Adrenal gland (tissue), 12 donors: ENCODE measurements around the gene C16orf89. TPM values are rescaled to one million over a fixed set of nuclear protein-coding genes. Genes with fewer than 3 reads are reported as not detected.

ENCODE experiments used
- DNase-seq, 7 donors: peaks; one replicate each; pipeline ENCODE4 v3.0.0-alpha.2; 2019 to 2020
- H3K27ac ChIP-seq, 5 donors: fragments of 200-600 bp; sonication (generic) in 4 of 5; 1 replicate in 3 of 5; 2 replicates in 2 of 5; pipeline versions ENCODE4 v1.5.1 to v1.8.0; 2016 to 2020; ENCODE audit warnings: mild to moderate bottlenecking in 1 of 5
- H3K27me3 ChIP-seq: fragments of 200-600 bp; 2 replicates; pipeline ENCODE4 v1.8.0; 2021
- H3K36me3 ChIP-seq, 2 donors: fragments of 200-600 bp; replicated peaks in 1 of 2; 1 replicate in 1 of 2; 2 replicates in 1 of 2; pipeline versions ENCODE4 v1.5.1 to v1.8.0; 2018 to 2022
- H3K4me1 ChIP-seq, 2 donors: fragments of 200-600 bp; replicated peaks in 1 of 2; 1 replicate in 1 of 2; 2 replicates in 1 of 2; pipeline versions ENCODE4 v1.5.1 to v1.8.0; 2018 to 2021
- H3K4me3 ChIP-seq, 4 donors: fragments of 200-600 bp; sonication (generic) in 3 of 4; one replicate each; pipeline ENCODE4 v1.5.1; 2016 to 2018
- H3K9me3 ChIP-seq, 3 donors: fragments of 200-600 bp; sonication (generic) in 1 of 3; replicated peaks in 1 of 3; 1 replicate in 2 of 3; 2 replicates in 1 of 3; pipeline versions ENCODE4 v1.5.1 to v1.8.0; 2016 to 2021
- POLR2A ChIP-seq, 2 donors: fragments of 450-650 bp; IDR thresholded peaks; one replicate each; pipeline ENCODE4 v1.6.1; 2017; ENCODE audit warnings: antibody characterized with exemption in 2 of 2, mild to moderate bottlenecking in 2 of 2, moderate library complexity in 1 of 2
- WGBS, 4 donors: extraction: QIAGEN DNeasy Blood & Tissue Kit in 2 of 4; methylation state at CpG; one replicate each; pipeline versions ENCODE4 v1.1.5 to v1.1.7; 2013 to 2017; 5-methylcytosine and 5-hydroxymethylcytosine counted together
- intact Hi-C, 2 donors: fragments of 100-400 bp; cut with DNase I; formaldehyde crosslinking; loops; one replicate each; pipeline versions ENCODE4 v1.14.1 to v1.15.0; 2022 to 2023
- polyA plus RNA-seq, 3 donors: library from polyadenylated mRNA; stranded (reverse); fragments of 200-250 nt in 2 of 3; fragments of 350-450 nt in 1 of 3; fragmentation: Illumina TruSeq in 1 of 3; extraction: RNeasy Lipid Tissue Mini Kit (QIAGEN cat#74804) in 1 of 3; gene quantifications; one replicate each; pipeline ENCODE4 v1.2.3, GENCODE V29; 2013 to 2014
- total RNA-seq, 9 donors: library from RNA; depleted of rRNA in 4 of 9; stranded (reverse); fragments of >200 nt in 4 of 9; fragments of 120-200 nt in 1 of 9; fragmentation: NEBNext Ultra II Directional in 1 of 9; extraction: Animal tissue kit (Norgen Biotek cat#: 25700) in 1 of 9; gene quantifications; one replicate each; pipeline versions ENCODE4 v1.1.0 to v1.2.4, GENCODE V29; 2013 to 2023
- TF ChIP-seq, protein P1 (sequence below), 6 experiments: fragments of 450-650 bp in 4 of 6; fragments of 200-600 bp in 2 of 6; sonication (generic) in 1 of 6; IDR thresholded peaks; 1 replicate in 5 of 6; 2 replicates in 1 of 6; pipeline versions ENCODE4 v1.5.1 to v1.8.0; 2016 to 2021; ENCODE audit warnings: antibody characterized with exemption in 6 of 6, mild to moderate bottlenecking in 2 of 6, moderate library complexity in 1 of 6
- donor health status: healthy with polysubstance abuse.
- donor health status: Bipolar disorder and iron deficiency.
- donor health status: DM: yes; HTN: yes; CAD: no.
- donor health status: DM: no; HTN: no; CAD: no.
- donor health status: DM: no; HTN: no; CAD: no.
- donor health status: DM: yes; HTN: yes; CAD: no.

The C16orf89 gene
- total and polyA plus RNA-seq, 12 donors = 1.00 to 27.9 (median 4.6) TPM

DNA sequence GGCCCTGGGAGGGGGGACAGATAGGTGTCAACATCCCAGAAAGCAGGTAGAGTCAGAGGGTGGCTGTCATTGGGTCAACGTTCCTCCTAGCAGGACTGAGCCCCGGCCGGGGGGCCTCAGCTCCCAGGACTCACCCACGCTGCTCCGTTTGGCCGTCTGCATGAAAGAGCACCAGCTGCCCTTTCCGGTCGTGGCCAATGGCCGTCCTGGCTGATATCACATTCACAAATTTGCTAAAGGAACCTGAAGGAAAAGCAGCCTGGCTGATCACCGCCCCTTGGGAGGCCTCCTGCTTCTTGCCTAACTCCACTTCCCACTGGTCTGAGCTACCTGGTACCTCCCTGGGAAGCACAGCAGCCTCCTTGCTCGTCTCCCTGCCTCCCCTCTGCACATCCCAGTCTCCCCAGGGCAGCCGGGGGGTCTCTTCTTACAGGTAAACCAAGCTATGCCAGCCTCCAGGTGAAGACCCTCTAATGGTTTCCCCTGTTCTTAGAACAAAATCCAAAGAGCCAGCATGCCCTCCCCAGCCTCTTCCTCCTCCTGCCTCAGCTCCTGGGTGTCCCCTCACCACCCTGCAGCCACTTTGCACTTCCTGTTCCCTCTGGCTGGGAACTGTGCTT lies 35.4 kb downstream of the C16orf89 start:
- no peak overlapping the region for H3K4me3 ChIP-seq
- no peak for DNase-seq
- peaks cover 0 to 16% of the 10 kb centered on the region in 2 donors for H3K4me1 ChIP-seq
- no peak overlapping the region for H3K27ac ChIP-seq
- H3K36me3 ChIP-seq = peaks cover 0 to 20% of the 10 kb centered on the region in 2 donors
- intact Hi-C loops = loop anchor here in 1 of 2 donors (5.0 kb wide), 1 partner anchor 73 kb away; the partner anchor contains the start of gene SEC14L5
- no peak for TF ChIP-seq POLR2A (IDR thresholded peaks at IDR 0.05)
- TF ChIP-seq, protein P1, sequence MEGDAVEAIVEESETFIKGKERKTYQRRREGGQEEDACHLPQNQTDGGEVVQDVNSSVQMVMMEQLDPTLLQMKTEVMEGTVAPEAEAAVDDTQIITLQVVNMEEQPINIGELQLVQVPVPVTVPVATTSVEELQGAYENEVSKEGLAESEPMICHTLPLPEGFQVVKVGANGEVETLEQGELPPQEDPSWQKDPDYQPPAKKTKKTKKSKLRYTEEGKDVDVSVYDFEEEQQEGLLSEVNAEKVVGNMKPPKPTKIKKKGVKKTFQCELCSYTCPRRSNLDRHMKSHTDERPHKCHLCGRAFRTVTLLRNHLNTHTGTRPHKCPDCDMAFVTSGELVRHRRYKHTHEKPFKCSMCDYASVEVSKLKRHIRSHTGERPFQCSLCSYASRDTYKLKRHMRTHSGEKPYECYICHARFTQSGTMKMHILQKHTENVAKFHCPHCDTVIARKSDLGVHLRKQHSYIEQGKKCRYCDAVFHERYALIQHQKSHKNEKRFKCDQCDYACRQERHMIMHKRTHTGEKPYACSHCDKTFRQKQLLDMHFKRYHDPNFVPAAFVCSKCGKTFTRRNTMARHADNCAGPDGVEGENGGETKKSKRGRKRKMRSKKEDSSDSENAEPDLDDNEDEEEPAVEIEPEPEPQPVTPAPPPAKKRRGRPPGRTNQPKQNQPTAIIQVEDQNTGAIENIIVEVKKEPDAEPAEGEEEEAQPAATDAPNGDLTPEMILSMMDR (IDR thresholded peaks at IDR 0.05) = no peak
- H3K9me3 ChIP-seq = no peaks in the 10 kb centered on the region
- 85 to 100% (median 88%) methylated on average over 6 to 12 of the region's 12 CpGs for WGBS, 4 donors
- H3K27me3 ChIP-seq = no peaks in the 10 kb centered on the region

DNA sequence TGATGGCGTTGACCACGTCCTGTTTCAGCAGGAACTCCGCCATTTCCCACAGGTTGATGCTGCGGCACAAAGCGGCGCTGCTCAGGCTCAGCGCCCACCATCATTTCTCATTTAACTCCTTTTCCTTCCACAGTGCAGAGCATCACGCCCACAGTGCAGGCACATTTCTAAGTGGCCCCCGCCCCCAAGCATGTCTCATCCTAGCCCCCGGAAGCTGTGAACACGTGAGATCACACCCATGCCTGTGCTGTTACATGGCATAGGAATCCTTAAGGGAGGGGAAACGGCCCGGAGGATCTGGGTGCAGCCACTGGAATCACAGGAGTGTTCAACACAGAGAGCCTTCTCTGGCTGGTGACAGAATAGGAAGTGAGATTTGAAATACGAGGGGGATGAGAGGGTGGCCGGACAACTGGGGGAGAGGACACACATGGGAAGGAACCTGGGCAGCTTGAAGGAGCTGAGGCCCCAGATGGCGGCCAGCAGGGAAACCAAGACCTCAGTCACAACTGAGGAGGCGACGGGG lies 36.7 kb downstream of the C16orf89 start:
- Histone ChIP-seq H3K27ac (no peak overlapping the region), H3K27me3 (no peaks in the 10 kb centered on the region), H3K9me3 (no peaks in the 10 kb centered on the region), H3K36me3 (peaks cover 0 to 20% of the 10 kb centered on the region in 2 donors), H3K4me3 (no peak overlapping the region), H3K4me1 (peaks cover 0 to 9% of the 10 kb centered on the region in 2 donors)
- no peak for DNase-seq
- TF ChIP-seq, protein P1 (IDR thresholded peaks at IDR 0.05) = no peak
- no peak for TF ChIP-seq POLR2A (IDR thresholded peaks at IDR 0.05)
- 90 to 91% (median 91%) methylated on average over 15 to 18 of the region's 18 CpGs for WGBS, 4 donors
- intact Hi-C loops = loop anchor here in 1 of 2 donors (10.0 kb wide), 1 partner anchor 64 kb away; no protein-coding TSS in a partner anchor

DNA sequence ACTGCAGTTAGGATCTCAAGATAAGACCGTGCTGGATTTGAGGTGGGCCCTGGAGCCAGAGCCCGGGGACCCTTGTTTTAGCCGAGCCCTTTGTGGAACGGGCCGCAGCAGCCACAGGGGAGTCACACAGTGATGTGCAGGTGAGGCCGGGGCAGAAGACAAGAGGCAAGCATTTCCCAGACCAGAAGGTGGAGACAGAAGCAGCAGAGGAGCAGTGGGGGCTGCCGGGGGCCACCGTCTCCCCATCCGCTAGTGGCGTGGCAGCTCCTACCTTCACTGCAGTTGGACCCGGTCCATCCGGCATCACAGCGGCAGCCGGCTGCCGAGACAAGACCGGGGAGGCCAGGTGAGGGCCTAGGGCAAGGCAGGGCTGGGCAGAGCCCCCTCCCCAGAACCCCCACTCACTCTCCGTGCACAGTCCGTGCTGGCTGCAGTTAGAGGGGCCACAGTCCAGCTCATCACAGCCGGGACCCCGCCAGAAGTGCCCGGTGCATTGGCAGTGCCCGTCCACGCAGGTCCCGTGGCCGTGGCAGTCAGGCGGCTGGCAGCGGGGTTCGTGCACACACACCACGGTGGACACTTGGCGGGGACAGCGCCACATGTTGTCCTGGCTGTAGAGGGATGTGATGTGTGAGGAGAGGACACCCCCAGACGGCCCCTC lies 38.1 kb downstream of the C16orf89 start:
- 82 to 95% (median 92%) methylated on average over 7 to 32 of the region's 32 CpGs for WGBS, 4 donors
- no peak for TF ChIP-seq POLR2A (IDR thresholded peaks at IDR 0.05)
- TF ChIP-seq, protein P1 (IDR thresholded peaks at IDR 0.05) = no peak
- Histone ChIP-seq H3K36me3 (peaks cover 0 to 20% of the 10 kb centered on the region in 2 donors), H3K4me3 (no peak overlapping the region), H3K27me3 (no peaks in the 10 kb centered on the region), H3K27ac (no peak overlapping the region), H3K4me1 (peaks cover 0 to 3% of the 10 kb centered on the region in 2 donors), H3K9me3 (no peaks in the 10 kb centered on the region)
- intact Hi-C loops = loop anchor here in 1 of 2 donors (10.0 kb wide), 1 partner anchor 63 kb away; no protein-coding TSS in a partner anchor
- no peak for DNase-seq

DNA sequence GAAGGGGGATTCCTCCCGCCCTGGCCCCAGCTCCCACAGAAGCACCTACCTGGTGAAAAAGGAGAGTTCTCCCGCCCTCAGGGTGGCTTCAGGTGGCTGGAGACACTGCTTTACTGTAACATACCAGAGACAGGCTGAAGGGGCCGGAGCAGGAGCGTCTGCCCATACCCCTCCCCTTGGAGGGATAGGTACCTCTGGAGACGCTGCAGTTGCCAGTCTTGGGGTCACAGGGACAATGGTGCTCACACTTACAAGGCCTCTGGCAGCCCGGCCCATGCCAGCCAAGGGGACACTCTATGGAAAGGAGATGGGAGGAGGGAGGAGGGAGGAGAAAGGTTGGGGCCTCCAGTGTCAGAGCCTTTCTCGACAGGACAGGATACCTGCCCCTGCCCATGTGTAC lies 38.7 kb downstream of the C16orf89 start:
- intact Hi-C loops = loop anchor here in 1 of 2 donors (10.0 kb wide), 1 partner anchor 62 kb away; no protein-coding TSS in a partner anchor

More for the DNA sequence above, 38.7 kb downstream of the C16orf89 start:
- Histone ChIP-seq H3K4me1 (no peaks in the 10 kb centered on the region), H3K9me3 (no peaks in the 10 kb centered on the region), H3K4me3 (no peak overlapping the region), H3K27ac (no peak overlapping the region), H3K36me3 (peaks cover 0 to 20% of the 10 kb centered on the region in 2 donors), H3K27me3 (no peaks in the 10 kb centered on the region)
- DNase-seq = no peak
- 91 to 92% (median 91%) methylated on average over 6 to 7 of the region's 7 CpGs for WGBS, 4 donors
- TF ChIP-seq POLR2A (IDR thresholded peaks at IDR 0.05) = no peak
- TF ChIP-seq, protein P1 (IDR thresholded peaks at IDR 0.05) = no peak
